NCI-H1417 treated with DMSO at 0.1 percent for 48 hours (cell line): Measurements from ENCODE around the gene RPL15.
"Not testable (repeated sequence)": the region's sequence is repeated elsewhere in the genome, so short reads cannot be mapped to it uniquely, and the experiment has no call there.

Source experiments
- DNase-seq: peaks from one replicate; lab custom pipeline; 2025; lab: John Stamatoyannopoulos, UW

Gene RPL15

GRCh38 chr3:23889950-23890349 lies 27.0 kb upstream of the RPL15 start:
- DNase-seq, result no peak

GRCh38 chr3:23894254-23895061 lies 22.5 kb upstream of the RPL15 start:
- no peak for DNase-seq

- DNase-seq, result no peak
These were observed 21.8 kb upstream of the RPL15 start for GRCh38 chr3:23895181-23895580.

- no peak for DNase-seq
These were observed 16.2 kb upstream of the RPL15 start for GRCh38 chr3:23900744-23901143.

GRCh38 chr3:23904545-23904944 lies 12.4 kb upstream of the RPL15 start:
- no peak for DNase-seq

- no peak for DNase-seq
These were observed 7.6 kb upstream of the RPL15 start for GRCh38 chr3:23909341-23909740.

- no peak for DNase-seq
These were observed 5.5 kb upstream of the RPL15 start for GRCh38 chr3:23911397-23911796.

GRCh38 chr3:23912335-23912734 lies 4.6 kb upstream of the RPL15 start:
- DNase-seq, result not testable (repeated sequence)

GRCh38 chr3:23913182-23913581 lies 3.8 kb upstream of the RPL15 start:
- DNase-seq, result no peak

GRCh38 chr3:23913873-23914743 lies 2.8 kb upstream of the RPL15 start:
- no peak for DNase-seq

- DNase-seq, result no peak
These were observed 1.3 kb upstream of the RPL15 start for GRCh38 chr3:23915537-23916108.

GRCh38 chr3:23916152-23916885 lies 613 bp upstream of the RPL15 start:
- no peak for DNase-seq

- not testable (repeated sequence) for DNase-seq
These were observed 859 bp downstream of the RPL15 start for GRCh38 chr3:23917679-23918303.

- not testable (repeated sequence) for DNase-seq
These were observed 1.4 kb downstream of the RPL15 start for GRCh38 chr3:23918331-23918730.

- no peak for DNase-seq
These were observed 2.7 kb downstream of the RPL15 start for GRCh38 chr3:23919628-23920027.

- no peak for DNase-seq
These were observed 3.3 kb downstream of the RPL15 start for GRCh38 chr3:23920151-23920655.

GRCh38 chr3:23921052-23921511 lies 4.2 kb downstream of the RPL15 start:
- DNase-seq, result no peak

GRCh38 chr3:23923786-23924185 lies 6.9 kb downstream of the RPL15 start:
- no peak for DNase-seq

- no peak for DNase-seq
These were observed 9.3 kb downstream of the RPL15 start for GRCh38 chr3:23926246-23926645.

GRCh38 chr3:23926736-23927135 lies 9.8 kb downstream of the RPL15 start:
- DNase-seq, result no peak

GRCh38 chr3:23928524-23928923 lies 11.6 kb downstream of the RPL15 start:
- no peak for DNase-seq
